ENCODE measurements around the gene TRPC4AP.

TRPC4AP gene

DNA sequence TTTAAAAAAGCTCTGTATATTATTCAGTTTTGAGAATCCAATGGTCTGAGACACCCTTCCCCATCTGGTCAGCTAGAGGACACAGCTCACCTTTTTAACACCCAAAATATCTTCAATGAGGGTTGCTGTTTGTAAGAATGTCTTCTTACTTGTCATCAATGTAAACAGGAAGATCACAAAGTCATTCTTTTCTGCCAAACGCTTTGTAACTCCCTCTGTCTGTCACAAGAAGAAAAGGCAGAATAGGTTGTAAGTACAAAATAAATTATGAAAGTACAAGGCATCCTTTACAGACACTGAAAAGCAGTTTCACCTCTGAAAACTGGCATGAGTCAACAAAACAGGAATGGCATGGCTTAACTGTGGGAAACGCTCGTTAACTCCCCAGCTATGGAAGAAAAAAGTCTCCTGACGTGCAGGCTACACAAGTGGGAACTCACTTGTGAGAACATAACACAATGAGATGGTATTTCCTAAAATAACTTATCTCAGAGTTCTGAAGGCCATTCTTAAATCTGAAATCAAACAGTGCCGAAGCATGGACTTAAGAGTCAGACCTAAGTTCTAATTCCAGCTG lies 42.7 kb downstream of the TRPC4AP start:
- H3K4me3 ChIP-seq (ENCODE audit: low read depth, low read length), result no peak overlapping the region
- DNase-seq (ENCODE audit: low read depth), result peak; percentile 3
- TF ChIP-seq, protein P1, sequence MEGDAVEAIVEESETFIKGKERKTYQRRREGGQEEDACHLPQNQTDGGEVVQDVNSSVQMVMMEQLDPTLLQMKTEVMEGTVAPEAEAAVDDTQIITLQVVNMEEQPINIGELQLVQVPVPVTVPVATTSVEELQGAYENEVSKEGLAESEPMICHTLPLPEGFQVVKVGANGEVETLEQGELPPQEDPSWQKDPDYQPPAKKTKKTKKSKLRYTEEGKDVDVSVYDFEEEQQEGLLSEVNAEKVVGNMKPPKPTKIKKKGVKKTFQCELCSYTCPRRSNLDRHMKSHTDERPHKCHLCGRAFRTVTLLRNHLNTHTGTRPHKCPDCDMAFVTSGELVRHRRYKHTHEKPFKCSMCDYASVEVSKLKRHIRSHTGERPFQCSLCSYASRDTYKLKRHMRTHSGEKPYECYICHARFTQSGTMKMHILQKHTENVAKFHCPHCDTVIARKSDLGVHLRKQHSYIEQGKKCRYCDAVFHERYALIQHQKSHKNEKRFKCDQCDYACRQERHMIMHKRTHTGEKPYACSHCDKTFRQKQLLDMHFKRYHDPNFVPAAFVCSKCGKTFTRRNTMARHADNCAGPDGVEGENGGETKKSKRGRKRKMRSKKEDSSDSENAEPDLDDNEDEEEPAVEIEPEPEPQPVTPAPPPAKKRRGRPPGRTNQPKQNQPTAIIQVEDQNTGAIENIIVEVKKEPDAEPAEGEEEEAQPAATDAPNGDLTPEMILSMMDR (IDR thresholded peaks at IDR 0.05; ENCODE audit: low read depth, low read length, missing control alignments), result no peak
- in situ Hi-C loops (cut with HindIII; ENCODE audit: low sequenced_read_pairs), result no loop called here

DNA sequence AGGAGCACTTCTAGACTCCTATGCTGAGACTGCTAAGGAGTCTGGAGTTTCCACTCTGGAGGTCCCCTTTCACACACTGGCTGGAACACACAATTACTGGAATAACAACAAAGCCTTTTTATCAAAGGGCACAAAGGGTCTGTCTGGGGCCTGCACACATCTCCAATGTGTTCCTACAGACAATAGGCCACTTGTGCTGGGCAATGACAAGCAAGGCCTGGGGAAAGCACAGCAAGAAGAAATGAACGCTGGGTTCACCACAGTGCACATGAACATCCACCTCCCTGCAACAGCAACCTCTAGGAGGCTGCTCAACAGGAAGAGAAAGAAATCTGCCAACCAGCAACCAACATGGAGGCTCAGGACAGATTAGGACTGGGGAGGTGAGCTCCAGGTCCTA lies 43.9 kb downstream of the TRPC4AP start:
- no peak overlapping the region for H3K4me3 ChIP-seq (ENCODE audit: low read depth, low read length)
- TF ChIP-seq, protein P1 (IDR thresholded peaks at IDR 0.05; ENCODE audit: low read depth, low read length, missing control alignments), result no peak
- DNase-seq (ENCODE audit: low read depth), result no peak
- in situ Hi-C loops (cut with HindIII; ENCODE audit: low sequenced_read_pairs), result no loop called here

DNA sequence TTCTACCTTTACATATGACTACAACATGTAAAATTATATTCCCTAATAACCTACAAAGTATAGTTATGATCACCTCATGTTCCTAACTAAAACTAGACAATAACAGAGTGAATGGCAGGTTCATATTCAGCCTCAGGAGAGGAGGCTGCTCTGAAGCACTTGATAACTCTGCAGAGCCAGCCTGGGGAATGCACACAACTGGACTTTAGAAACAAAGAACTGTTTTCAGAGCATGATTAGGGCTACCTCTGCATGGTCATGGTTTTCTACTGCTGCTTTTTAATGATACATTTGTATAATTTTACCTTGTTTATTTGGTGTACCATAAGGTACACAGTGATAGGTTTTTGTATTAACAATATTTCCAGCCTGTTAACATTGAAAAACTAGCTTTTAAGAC lies 50.3 kb downstream of the TRPC4AP start:
- in situ Hi-C loops (cut with HindIII; ENCODE audit: low sequenced_read_pairs), result no loop called here
- no peak overlapping the region for H3K4me3 ChIP-seq (ENCODE audit: low read depth, low read length)
- no peak for DNase-seq (ENCODE audit: low read depth)
- TF ChIP-seq, protein P1 (IDR thresholded peaks at IDR 0.05; ENCODE audit: low read depth, low read length, missing control alignments), result no peak

DNA sequence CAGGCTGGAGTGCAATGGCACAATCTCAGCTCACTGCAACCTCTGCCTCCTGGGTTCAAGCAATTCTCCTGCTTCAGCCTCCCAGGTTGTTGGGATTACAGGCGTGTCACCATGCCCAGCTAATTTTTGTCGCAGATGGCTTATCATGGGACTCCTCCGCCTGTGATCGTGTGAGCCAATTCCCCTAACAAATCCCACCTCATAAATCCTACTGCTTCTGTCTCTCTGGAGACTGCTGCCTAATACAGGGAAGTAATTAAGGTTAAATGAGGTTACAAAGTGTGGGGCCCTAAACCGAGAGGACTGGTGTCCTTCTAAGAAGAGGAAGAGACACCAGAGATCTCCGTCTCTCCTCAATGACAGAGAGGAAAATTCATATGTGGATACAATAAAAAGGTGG lies 52.0 kb downstream of the TRPC4AP start:
- TF ChIP-seq, protein P1 (IDR thresholded peaks at IDR 0.05; ENCODE audit: low read depth, low read length, missing control alignments), result no peak
- no peak overlapping the region for H3K4me3 ChIP-seq (ENCODE audit: low read depth, low read length)
- DNase-seq (ENCODE audit: low read depth), result no peak
- in situ Hi-C loops (cut with HindIII; ENCODE audit: low sequenced_read_pairs), result no loop called here

DNA sequence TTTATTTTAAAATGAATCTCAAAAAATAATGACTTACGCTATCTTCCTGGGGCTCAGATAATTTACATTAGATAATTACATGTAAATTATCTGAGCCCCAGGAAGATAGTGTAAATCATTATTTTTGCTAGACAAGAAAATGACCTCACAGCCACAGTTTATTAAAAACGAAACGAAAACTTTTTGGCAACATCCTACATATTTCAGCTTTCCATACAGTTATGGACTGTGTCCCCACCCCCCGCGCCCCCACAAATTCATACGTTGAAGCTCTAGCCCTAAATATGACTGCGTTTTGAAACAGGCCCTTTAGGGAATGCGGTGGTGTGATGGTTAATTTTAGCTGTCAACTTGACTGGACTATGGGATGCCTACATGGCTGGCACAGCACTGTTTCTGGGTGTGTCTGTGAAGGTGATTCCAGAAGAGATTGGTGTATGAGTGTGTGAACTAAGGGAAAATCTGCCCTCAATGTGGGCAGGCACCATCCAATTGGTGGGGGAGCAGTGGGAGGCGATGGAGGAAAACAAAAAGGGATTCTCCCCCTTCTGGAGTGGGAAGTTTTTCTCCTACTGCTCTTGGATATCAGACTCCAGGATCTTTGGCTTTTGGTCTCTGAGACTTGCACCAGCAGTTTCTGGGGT lies 52.6 kb downstream of the TRPC4AP start:
- H3K4me3 ChIP-seq (ENCODE audit: low read depth, low read length), result no peak overlapping the region

DNA sequence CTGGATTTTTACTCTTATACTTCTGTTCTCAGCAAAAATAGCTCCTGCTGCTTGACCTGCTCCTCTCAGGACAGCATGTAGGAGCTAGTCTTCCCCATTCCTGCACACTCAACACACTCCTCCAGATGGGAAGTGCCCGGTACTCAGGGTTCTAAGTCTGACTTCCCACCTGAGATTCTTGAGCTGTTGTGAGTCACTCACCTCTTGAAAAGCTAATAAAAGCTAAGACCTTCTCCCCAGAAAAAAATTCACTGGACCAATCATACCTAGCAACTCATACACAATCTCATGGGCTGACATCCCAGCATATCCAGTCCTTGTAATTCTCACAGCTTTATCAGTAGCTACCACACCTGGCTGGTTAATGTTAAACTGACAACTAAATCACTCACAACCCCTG lies 53.5 kb downstream of the TRPC4AP start:
- TF ChIP-seq, protein P1 (IDR thresholded peaks at IDR 0.05; ENCODE audit: low read depth, low read length, missing control alignments), result no peak
- H3K4me3 ChIP-seq (ENCODE audit: low read depth, low read length), result no peak overlapping the region
- no peak for DNase-seq (ENCODE audit: low read depth)
- in situ Hi-C loops (cut with HindIII; ENCODE audit: low sequenced_read_pairs), result no loop called here

More for the DNA sequence above, 52.6 kb downstream of the TRPC4AP start:
- DNase-seq (ENCODE audit: low read depth), result no peak
- in situ Hi-C loops (cut with HindIII; ENCODE audit: low sequenced_read_pairs), result no loop called here
- TF ChIP-seq, protein P1 (IDR thresholded peaks at IDR 0.05; ENCODE audit: low read depth, low read length, missing control alignments), result no peak

All from astrocyte of the cerebellum (primary cell).